NCI-H748 (cell line): ENCODE data around the gene LFNG.
"Not testable (repeated sequence)": the region's sequence is repeated elsewhere in the genome, so short reads cannot be mapped to it uniquely, and the experiment has no call there.

Experiments
- DNase-seq: peaks from one replicate; lab custom pipeline; 2025; ENCODE audit not compliant: unreplicated experiment; lab: John Stamatoyannopoulos, UW

Gene LFNG

DNA sequence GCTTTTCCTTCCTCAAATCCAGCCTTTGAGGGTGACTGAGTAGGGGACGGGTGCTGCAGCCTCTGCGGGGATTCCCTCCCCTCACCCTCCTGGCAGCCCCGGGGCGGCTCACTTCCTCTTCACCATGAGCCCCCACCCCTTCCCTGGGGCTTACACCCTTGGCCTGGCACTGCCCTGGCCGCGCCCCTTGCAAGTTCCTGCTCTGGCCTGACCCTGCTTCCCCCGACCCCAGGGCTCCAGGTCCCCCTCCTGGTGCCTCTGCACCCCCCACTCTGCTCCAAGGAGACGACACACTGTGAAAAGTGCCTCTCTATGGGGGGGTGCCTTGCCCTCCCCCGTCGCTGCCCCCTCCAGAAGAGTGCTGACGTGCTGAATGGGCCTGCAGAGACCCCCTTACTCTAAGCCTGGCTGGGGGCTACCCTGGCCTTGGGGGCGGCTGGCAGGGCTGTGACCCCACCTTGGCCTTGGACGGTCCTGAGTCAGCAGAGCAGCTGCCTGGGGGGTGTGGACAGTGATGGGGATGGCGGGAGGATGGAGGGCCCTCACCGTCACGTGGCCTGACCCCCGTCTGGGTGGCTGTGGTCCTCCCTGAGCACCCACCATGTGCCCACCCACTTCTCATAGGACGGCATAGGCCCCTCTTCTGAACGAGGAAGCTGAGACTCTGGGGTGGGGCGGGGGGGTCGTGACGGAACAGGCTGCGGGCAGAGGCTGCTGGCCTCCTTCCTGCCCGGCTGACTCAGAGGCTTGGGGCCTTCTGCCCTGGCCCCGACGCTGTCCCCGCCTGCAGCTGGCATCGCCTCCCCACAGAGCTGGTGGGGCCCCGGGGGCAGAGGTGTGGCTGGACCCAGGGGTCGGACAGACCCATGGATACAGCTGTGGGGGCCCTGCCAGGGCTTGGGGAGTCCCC, 9.8 kb downstream of the LFNG start:
- no peak for DNase-seq

DNA sequence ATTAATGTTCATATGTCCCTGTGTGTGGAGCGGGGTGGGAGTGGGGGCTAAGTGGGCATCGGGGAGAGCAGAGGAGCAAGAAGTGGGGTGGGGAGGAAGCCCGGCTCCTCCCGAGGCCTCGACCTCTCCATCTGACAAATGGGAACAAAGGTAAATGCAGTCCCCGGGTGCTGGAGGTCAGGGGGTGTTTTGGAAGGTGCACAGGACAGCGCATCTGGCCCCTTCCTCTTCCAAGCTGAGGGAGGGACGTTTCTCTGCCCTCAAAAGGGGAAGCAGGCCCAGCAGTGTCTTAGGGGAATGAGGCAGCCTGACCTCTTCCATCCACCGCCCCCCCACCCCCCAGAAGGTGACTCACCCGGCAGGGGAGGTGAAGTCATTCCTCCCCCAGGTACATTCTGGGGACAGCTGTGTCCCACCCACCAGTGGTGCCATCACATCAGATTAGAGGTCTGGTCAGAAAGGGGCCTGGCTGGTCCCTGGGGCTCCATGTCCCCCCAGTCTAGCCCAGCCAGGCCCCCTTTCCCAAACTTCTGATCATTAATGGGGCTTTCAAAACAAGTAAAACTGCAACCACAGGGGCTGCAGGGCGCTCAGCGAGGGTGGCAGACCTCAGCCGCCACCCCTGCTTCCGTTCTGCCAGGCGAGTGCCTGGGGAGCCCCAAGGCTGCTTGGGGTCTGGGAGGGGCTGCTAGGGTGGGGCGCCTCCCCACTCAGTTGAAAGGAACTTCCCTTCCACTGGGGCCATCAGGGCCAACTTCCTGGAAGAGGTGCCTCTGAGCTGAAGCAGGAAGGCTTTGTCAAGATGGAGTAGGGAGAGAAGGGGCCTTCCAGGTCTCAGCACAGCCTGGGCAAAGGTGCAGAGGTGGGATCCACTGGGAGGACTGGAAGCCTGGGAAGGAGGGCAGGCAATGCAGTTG, 10.8 kb downstream of the LFNG start:
- DNase-seq = peak; percentile 26

DNA sequence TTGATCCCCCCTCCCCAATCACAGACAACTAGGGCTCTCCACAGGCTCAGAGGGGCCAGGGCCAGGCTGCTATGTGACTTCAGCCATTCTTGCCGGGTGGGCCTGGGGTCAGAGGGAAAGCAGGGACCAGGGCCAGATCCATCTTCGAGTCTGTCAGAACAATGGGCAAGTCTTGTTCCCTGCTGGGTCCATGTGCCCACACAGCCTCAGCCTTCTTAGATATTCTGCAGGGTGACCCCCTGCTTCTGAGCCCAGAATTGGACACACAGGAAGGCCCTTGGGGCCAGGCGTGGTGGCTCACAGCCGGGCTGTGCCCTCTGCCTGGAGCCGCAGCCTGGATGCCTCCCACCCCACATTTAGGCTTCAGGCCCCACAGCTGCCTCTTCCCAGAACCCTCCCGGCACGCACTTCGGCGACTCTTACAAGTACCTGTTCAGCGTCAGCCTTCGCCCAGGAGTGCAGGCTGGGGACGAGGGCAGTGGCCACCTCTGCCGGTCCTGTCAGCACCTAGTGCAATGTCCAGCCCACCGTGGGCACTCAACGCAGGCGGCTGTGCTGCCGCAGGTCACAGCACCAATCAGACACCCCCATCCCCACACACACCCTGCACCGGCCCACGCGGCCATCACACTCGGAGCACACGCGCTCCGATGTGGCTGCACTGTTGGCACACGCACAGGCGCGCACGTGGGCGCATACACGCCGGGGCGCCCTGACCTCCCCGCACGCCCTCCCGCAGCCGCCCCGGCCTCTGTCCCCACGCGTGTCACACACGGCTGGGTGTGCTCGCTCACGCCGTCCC, 11.6 kb downstream of the LFNG start:
- DNase-seq = peak; percentile 29

DNA sequence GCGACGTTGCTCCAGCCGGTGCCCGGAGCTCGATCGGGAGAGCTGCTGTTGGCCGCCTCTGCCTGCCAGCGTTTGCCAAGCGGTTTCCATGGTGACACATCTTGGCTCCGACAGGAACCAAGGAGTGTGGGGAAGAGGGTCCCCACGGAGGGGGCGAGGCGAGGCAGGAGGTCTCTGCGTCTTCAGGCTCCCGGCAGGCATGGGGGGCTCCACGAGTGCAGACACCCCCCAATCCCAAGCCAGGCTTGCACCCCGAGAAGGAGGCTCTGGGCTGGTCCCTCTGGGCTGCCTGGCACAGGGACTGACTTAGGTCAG, 12.2 kb downstream of the LFNG start:
- not testable (repeated sequence) for DNase-seq

DNA sequence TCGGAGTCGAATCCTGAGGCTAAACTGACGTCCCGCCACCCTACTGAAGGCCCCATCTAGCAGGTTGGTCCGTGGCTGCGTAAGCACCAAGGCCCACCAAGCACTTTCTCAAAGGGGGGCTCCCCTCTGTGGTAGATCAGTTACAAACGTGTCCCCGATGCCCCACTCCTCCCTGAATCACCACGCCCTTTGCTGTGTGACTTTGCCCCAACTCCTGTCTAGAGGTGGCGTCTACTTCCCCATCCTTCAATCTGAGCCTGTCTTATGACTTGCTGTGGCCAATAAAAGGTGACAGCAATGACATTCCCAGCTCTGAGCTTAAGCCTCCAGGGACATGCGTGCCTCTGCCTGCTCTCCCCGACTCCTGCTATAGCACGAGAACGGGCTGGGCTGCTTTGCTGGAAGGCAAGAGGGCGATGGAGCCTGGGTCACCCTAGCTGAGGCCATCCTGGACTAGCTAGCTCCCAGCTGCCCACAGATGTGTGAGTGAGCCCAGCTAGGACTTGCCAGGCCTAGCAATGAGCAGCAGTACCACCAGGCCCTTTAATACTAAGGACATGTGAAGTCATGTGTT, 12.7 kb downstream of the LFNG start:
- DNase-seq = peak; percentile 26

DNA sequence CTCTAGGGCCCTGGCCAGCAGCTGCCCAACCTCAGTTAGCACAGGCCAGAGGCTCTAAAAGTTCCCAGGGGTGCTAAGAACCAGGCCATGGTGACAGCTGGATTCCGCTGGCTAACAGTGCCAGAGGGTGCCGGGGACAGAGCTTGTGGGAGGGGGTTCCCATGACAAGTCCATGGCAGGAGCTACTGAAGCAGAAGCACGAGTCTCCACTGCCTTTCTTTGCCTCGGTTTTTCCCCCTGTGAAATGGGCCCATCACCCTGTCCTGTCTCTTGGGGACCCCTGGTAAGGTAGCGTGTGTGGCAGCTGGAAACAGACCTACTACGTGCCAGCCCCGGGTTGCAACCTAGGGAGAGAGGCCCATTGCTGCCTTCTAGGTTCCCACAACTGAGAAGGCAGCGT, 13.2 kb downstream of the LFNG start:
- not testable (repeated sequence) for DNase-seq

DNA sequence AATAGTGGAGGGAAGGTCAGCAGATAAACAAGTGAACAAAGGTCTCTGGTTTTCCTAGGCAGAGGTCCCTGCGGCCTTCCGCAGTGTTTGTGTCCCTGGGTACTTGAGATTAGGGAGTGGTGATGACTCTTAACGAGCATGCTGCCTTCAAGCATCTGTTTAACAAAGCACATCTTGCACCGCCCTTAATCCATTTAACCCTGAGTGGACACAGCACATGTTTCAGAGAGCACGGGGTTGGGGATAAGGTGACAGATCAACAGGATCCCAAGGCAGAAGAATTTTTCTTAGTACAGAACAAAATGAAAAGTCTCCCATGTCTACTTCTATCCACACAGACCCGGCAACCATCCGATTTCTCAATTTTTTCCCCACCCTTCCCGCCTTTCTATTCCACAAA, 14.0 kb downstream of the LFNG start:
- not testable (repeated sequence) for DNase-seq

DNA sequence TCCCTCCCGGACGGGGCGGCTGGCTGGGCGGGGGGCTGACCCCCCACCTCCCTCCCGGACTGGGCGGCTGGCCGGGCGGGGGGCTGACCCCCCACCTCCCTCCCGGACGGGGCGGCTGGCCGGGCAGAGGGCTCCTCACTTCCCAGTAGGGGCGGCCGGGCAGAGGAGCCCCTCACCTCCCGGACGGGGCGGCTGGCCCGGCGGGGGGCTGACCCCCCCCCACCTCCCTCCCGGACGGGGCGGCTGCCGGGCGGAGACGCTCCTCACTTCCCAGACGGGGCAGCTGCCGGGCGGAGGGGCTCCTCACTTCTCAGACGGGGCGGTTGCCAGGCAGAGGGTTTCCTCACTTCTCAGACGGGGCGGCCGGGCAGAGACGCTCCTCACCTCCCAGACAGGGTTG, 14.6 kb downstream of the LFNG start:
- not testable (repeated sequence) for DNase-seq

DNA sequence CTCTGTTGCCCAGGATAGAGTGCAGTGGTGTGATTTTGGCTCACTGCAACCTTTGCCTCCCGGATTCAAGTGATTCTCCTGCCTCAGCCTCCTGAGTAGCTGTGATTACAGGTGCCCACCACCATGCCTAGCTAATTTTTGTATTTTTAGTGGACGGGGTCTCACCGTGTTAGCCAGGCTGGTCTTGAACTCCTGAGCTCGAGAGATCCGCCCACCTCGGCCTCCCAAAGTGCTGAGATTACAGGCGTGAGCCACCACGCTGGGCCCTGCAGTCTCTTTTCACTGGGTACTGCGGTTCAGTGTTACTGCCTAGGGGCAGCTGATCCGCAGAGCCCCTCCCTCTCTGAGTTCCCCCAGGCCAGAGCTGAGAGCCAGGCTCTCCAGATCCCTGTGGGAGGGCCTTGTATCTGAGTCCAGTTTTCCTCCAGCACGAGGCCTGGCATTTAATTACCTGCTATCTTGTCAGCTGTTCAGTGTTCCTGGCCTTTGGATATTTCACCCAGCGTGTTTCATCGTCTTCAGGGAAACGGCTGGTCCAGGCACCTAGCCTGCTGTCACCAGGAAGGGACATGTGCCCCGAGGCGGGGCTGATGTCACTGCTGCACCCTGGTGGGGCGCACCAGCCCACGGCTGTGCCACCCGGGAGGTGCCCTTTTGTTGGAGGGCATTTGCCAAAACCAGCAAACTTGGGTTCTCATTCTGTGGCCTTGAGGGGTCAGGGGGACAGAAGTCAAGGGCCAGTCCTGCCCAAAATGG, 16.5 kb downstream of the LFNG start:
- peak; percentile 29 for DNase-seq

DNA sequence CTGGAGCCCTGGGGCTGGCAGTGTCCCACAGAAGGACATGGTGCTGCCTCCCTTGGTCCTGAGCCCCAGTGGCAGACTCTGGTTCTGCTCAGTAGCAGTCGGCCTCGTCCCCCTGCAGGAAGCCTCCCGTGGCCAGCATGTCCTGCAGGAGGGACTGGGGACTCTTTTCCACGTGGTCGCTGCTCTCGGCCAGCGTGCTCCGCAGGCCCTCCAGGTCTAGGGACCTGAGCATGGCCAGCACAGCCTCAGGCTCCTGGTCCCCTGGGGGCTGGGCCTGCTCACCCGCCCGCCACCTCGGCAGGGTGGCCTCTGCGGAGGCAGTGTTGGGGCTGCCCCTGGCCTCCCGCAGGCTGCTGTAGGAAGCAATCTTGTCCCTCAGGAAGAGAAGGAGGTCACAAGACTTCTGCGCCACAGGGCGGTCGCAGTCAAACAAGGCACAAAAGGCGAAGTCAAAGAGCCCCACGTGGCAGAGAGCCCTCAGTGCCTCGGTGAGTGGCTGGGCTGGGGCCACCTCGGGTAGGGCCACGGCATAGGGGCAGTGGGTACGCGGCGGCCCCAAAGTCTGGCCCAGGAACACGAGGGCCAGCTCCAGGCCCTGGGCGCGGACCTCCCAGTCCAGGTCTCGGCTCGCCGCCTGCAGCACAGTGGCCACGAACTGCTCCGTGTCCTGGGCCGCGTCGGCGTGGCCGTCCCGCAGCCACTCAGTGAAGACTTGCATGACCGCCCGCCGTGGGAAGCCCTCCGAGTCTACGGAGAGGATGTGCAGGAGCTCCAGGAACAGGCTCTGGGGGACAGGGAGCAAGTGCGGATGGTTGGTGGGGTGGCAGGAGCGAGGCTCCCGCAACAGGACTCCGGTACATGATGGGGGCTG, 18.6 kb downstream of the LFNG start:
- no peak for DNase-seq

DNA sequence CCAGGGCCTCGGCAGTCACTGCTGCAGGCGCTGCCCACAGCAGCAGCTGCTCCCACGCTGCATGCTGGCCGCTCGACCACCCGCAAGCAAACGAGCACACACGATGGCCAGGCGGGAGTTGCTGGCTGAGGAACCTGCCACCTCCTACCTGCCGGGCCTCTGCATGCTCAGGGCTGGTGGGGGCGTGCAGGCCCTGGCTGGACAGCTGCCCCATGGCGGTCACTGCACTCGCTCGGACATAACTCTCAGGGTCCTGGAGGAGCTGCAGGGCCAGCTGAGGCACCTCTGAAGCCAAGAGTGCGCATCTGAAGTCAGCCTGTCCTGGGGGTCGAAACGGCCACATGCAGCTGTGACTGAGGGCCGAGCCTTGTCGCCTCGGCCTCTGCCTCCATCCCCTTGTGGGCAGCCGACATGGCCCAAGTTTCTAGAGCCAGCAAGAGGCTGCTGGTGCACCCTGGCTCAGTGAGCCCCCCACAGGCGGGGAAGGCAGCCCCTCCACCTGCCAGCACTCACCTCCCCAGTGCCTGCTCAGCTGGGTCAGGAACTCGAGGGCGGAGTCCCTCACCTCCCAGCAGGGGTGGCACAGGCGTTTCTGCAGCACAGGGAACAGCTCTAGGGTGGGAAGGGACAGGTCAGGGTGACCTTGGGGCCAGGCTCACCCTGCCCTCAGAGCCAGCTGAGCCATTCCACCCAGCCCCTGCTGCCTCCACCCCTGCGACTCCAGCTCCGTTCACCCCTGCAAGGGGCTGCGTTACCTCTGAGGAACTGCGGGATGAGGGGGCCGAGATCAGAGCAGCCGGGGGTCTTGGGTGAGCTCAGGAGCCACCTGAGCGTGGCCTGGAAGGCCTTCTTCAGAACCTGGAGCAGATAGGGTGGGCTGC, 19.7 kb downstream of the LFNG start:
- no peak for DNase-seq

DNA sequence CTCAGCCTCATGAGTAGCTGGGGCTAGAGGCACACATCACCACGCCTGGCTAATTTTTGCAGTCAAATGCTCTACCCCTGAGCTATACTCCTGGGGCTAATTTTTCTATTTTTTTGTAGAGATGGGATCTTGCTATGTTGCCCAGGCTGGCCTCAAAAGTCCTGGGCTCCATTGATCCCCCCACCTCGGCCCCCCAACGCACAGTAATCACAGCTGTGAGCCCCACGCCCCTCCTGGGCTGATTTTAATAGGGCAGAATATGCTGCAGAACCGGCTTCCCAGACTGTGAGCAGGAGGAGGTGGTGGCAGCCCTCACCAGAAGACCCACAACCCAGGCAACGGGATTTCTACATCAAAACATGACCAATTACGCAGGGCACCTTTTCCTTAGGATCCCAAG, 20.6 kb downstream of the LFNG start:
- DNase-seq = no peak

DNA sequence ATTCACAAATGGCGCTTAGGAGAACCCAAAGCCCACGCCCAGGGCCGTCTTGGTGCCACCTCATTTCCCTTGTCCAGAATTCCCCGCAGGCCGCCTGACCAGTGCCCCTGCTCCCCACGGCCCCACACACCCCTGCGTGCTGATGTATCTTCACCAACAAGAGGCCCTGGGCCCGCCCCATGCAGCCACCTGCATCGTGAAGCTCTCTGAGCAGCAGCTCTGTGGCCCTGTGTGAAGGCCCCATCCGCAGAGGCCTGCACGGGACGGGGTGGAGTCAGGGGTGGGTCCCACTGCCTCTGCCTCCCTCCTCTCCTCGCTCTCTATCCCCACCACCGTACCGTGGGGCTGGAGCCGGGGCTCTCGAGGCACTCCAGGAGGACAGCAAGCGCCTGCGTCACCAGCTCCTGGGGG, 21.1 kb downstream of the LFNG start:
- no peak for DNase-seq

DNA sequence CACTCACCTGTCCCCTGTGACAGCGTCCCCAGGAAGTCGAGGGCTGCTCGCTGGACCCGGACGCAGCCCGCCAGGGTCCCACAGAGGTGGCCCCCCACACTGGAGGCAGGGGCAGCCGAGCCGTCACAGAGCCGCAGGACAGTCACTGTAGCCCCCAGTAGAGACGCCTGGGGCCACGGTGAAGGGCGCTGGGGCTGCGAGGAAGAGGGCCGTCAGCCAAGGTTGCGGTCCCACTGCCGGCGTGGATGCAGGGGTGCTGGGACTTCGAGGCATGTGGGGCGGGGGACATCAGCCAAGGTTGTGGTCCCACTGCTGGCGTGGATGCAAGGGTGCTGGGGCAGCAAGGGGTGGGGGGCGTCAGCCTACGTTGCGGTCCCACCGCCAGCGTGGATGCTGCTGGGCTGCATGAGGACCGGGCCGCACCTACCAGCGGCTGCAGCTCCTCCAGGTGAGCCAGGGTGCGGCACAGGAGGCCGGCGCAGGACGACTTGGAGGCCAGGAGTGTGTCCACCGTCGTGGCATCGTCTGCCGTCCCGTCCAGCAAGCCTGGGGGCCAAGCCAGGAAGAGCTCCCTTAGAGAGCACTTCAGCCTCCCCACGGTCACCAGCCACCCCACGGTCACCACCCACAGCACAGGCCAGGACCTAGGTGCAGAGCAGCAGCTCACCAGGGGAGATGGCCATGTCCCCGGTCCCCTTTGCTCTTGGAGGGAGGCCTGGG, 21.9 kb downstream of the LFNG start:
- DNase-seq = no peak

DNA sequence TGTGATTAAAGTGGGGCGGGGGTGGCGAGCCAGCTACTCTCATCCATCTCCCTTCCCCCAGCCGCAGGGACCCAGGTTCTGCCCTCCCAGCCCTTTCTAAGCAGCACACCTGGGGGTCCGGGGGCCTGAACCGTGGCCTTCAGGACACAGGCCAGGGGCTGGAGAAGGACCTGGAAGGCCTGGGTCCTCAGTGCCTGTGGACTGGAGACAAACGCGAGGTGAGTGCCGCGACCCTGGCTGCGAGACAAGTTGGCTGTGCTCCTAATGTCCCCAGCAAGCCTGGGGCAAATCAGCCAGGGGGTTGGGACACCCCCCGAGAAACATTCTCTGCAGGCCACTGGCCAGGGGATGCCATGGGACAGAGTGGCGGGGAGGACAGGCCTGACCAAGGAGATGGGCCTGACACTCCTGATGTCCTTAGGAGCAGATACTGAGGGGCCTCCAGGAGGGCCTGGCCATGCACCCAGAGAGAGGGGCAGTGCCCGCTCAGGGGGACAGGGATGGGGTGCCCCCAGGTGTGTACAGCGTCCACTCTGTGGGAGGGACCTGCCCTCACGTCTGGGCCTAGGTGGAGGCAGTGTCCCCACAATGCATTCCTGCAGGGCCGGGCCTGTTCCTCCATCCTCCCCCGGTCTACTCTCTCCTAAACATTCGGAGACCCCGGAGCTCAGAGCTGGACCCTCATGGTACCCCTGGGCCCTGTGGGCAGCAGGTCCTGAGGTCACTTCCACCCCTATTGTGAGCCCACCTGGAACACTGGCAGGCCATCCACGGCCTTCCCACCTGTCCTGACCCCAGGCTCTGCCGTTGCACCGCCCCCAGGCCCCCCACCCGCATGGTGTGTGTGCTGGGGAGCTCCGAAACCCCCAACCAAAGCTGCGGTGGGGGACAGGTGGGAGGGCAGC, 22.7 kb downstream of the LFNG start:
- no peak for DNase-seq
